Muscle layer of duodenum (tissue), 2 donors: ENCODE results near the gene PNRC1.

Source experiments
- H3K27ac ChIP-seq: one replicate; pipeline ENCODE4 v1.7.0; 2013; ENCODE audit warnings: mild to moderate bottlenecking, low read length
- H3K27me3 ChIP-seq: one replicate; pipeline ENCODE4 v1.7.0; 2013; ENCODE audit warnings: low read depth, mild to moderate bottlenecking, control low read depth, low read length
- H3K36me3 ChIP-seq, 2 donors: one replicate each; pipeline ENCODE4 v1.7.0; 2013; ENCODE audit warnings: low read length in 2 of 2, control low read depth in 1 of 2, mild to moderate bottlenecking in 1 of 2; ENCODE audit not compliant: insufficient read depth in 2 of 2, control insufficient read depth in 1 of 2
- H3K4me1 ChIP-seq, 2 donors: one replicate each; pipeline ENCODE4 v1.7.0; 2013; ENCODE audit warnings: low read length in 2 of 2, mild to moderate bottlenecking in 2 of 2, control low read depth in 1 of 2, moderate library complexity in 1 of 2; ENCODE audit not compliant: insufficient read depth in 2 of 2, control insufficient read depth in 1 of 2
- H3K4me3 ChIP-seq, 2 donors: one replicate each; pipeline ENCODE4 v1.7.0; 2013; ENCODE audit warnings: low read length in 2 of 2, low read depth in 1 of 2, mild to moderate bottlenecking in 1 of 2
- H3K9me3 ChIP-seq, 2 donors: one replicate each; pipeline ENCODE4 v1.7.0; 2013; ENCODE audit warnings: low read length in 2 of 2, control low read depth in 1 of 2, mild to moderate bottlenecking in 1 of 2; ENCODE audit not compliant: control insufficient read depth in 1 of 2
- donor health status: healthy.

Gene PNRC1

DNA sequence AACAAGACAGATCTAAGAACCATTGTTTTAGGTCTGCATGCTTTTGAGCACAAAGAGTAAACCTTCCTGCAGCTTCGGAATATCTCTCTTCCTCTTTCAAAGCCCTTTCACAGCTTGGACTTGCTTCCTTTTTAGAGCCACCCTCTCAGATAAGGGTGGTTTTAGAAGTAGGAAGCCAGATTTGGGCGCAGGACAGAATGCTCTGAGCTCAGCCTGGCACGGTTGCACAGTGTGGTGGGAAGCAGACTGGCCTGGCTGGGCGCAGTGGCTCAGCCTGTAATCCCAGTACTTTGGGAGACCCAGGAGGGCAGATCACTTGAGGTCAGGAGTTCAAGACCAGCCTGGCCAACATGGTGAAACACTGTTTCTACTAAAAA lies 35.6 kb upstream of the PNRC1 start:
- no peaks in the 10 kb centered on the region for H3K36me3 ChIP-seq
- no peaks in the 10 kb centered on the region for H3K27me3 ChIP-seq
- H3K9me3 ChIP-seq, result no peaks in the 10 kb centered on the region
- H3K4me1 ChIP-seq, result peaks cover 0 to 7% of the 10 kb centered on the region in 2 donors
- no peak overlapping the region for H3K27ac ChIP-seq
- H3K4me3 ChIP-seq, result no peak overlapping the region

DNA sequence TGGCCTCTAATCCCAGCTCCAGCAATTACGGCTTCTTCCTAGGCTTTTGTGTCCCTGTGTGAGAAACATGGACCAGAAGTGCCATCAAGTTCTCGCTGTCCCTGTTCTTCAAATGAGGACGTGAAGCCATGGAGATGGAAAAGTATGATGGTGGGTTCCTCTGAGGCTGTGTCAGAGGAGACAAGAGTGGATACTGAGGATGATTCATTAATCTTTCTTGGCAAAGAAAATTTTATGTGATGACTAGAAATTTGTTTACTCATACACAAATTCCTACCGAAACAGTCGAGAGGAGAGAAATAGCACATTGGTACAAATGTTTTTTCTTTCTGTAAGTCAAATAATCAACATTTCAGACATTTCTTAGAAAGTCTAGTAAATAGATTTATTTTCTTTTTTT lies 35.0 kb upstream of the PNRC1 start:
- Histone ChIP-seq H3K36me3 (no peaks in the 10 kb centered on the region), H3K9me3 (no peaks in the 10 kb centered on the region), H3K4me3 (no peak overlapping the region), H3K4me1 (peaks cover 0 to 7% of the 10 kb centered on the region in 2 donors), H3K27ac (no peak overlapping the region), H3K27me3 (no peaks in the 10 kb centered on the region)

DNA sequence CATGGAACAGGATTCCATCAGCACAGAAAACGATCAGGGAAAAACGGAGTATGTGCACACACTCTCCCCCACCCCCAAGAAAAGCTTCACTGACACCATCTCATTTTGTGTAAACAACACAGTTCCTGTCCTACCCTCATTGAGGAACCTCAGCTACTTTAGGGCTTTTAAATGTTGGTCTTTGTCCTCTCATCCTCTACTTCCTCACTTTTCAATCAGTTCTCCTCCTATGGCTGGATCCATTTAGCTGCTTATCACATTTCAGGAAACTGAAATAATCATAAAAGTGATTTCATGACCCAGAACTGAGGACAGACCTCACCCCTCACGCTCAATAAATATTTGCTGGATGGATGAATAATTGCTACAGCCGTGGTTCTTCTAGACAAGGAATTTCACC lies 33.1 kb upstream of the PNRC1 start:
- Histone ChIP-seq H3K27me3 (no peaks in the 10 kb centered on the region), H3K4me3 (no peak overlapping the region), H3K9me3 (no peaks in the 10 kb centered on the region), H3K36me3 (no peaks in the 10 kb centered on the region), H3K4me1 (peaks cover 0 to 7% of the 10 kb centered on the region in 2 donors), H3K27ac (no peak overlapping the region)

DNA sequence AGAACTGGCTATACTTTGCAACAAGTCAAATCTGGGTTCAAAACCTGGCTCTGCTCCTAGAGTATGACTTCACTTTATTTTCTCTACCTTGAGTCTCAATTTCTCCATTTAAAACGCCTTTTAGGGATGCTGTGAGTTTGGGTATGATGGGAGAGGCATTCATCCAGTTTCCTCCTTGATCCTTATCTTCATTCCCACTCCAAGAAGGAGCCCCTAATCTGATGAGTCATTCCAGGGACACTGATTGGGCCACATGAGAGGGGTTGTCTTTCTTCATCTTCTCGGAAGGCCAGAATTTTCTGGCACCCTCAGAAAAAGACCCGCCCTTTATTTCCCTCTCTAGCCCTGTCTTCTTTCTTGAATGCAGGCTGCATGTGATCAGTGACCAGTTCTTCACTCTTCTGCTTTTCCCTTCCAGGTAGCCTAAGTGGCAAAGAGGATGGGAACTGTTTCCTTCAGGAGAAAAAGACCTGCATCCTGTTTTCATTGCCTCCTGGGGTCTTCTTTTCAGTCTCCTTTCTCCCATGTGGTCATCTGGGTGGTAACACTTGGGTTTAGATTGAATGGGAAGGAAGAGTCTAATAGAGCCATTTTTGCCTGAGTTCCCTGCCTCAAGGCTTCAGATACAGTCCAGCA lies 32.1 kb upstream of the PNRC1 start:
- Histone ChIP-seq H3K27me3 (no peaks in the 10 kb centered on the region), H3K9me3 (no peaks in the 10 kb centered on the region), H3K4me3 (no peak overlapping the region), H3K4me1 (peaks cover 0 to 7% of the 10 kb centered on the region in 2 donors), H3K36me3 (no peaks in the 10 kb centered on the region), H3K27ac (no peak overlapping the region)

DNA sequence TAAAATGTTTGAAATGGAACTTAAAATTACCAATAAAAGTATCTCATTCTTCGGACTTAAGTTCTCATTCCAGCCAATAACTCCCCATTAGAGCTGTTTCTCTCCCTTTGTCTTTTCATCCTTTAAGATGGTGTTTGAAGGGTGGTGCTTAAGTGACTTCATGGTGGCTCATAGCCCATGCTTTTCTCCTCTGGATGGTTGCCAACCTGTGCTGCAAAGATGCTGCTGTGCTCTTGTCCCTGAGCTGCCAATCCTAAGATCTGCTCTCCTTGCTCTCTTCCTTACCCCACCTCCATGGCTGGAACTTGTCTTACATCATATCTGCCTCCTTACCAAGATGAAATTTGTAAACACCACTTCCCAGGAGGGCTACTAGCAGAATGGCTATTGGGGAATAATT lies 31.6 kb upstream of the PNRC1 start:
- H3K9me3 ChIP-seq, result no peaks in the 10 kb centered on the region
- no peaks in the 10 kb centered on the region for H3K27me3 ChIP-seq
- H3K4me1 ChIP-seq, result peaks cover 0 to 7% of the 10 kb centered on the region in 2 donors
- no peak overlapping the region for H3K27ac ChIP-seq
- no peaks in the 10 kb centered on the region for H3K36me3 ChIP-seq
- no peak overlapping the region for H3K4me3 ChIP-seq

DNA sequence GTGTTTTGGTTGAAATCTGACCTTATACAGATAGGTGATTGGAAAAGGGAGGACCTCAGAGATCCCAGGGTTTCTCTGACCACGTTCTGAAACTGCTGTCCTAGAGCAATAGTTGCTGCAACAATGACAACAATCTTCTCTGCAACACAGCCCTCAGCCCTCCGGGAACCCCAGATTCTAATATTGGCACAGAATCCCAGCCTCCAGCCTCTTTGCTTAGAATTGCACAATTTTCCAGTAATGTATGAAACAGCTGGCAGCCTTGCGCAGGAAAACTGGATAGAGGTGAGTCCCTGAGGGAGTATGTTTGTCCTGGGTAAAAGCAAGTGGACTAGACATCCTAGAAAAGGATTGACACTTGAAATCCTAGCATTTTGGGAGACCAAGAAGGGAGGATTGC lies 30.4 kb upstream of the PNRC1 start:
- Histone ChIP-seq H3K4me3 (no peak overlapping the region), H3K9me3 (no peaks in the 10 kb centered on the region), H3K36me3 (no peaks in the 10 kb centered on the region), H3K27me3 (no peaks in the 10 kb centered on the region), H3K27ac (no peak overlapping the region), H3K4me1 (peaks cover 0 to 7% of the 10 kb centered on the region in 2 donors)

DNA sequence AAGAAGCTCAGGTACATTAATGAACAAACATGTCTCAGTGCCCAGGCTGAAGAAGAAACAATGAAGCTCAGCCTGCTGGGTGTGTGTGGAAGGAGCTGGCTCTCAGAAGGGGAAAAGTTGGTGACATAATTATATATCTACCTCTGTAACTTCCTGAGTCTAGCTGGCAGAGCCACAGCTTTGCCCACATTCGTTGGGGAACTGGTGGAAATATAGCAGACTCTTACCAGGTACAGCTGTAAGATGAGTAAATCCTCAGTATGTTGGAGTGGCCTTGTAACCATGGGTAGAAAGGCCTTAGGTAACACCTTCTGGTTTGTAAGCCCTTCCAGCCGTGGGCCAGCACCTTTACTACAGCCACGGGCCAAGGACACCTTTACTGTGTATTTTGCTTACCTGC lies 29.9 kb upstream of the PNRC1 start:
- Histone ChIP-seq H3K27ac (no peak overlapping the region), H3K4me3 (no peak overlapping the region), H3K9me3 (no peaks in the 10 kb centered on the region), H3K27me3 (no peaks in the 10 kb centered on the region), H3K36me3 (no peaks in the 10 kb centered on the region), H3K4me1 (peaks cover 0 to 7% of the 10 kb centered on the region in 2 donors)

DNA sequence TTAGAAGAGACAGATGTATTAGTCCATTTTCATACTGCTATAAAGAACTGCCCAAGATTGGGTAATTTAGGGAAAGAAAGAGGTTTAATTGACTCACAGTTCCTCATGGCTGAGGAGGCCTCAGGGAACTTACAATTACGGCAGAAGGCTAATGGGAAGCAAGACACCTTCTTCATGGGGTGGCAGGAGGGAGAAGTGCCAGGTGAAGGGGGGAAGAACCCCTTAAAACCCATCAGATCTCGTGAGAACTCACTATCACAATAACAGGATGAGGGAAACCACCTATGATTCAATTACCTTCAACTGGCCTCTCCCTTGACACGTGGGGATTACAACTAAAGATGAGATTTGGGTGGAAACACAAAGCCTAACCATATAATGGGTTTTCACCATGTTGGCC lies 28.9 kb upstream of the PNRC1 start:
- no peaks in the 10 kb centered on the region for H3K9me3 ChIP-seq
- H3K27ac ChIP-seq, result no peak overlapping the region
- H3K4me3 ChIP-seq, result no peak overlapping the region
- no peaks in the 10 kb centered on the region for H3K36me3 ChIP-seq
- H3K27me3 ChIP-seq, result no peaks in the 10 kb centered on the region
- peaks cover 0 to 7% of the 10 kb centered on the region in 2 donors for H3K4me1 ChIP-seq

DNA sequence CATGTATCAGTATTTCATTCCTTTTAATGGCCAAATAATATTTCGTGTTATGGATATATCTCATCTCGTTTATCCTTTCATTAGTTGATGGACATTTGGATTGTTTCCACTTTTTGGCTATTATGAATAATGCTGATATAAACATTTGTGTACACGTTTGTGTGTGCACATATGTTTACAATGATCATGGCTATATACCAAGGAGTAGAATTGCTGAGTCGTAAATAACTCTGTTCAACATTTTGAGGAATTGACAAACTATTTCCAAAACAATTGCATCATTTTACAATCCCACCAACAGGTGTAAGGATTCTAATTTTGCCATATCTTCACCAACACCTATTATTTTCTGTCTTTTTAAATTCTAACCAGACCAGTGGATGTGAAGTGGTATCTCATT lies 26.3 kb upstream of the PNRC1 start:
- H3K27ac ChIP-seq, result no peak overlapping the region
- no peaks in the 10 kb centered on the region for H3K9me3 ChIP-seq
- H3K4me3 ChIP-seq, result no peak overlapping the region
- no peaks in the 10 kb centered on the region for H3K27me3 ChIP-seq
- H3K36me3 ChIP-seq, result no peaks in the 10 kb centered on the region
- no peaks in the 10 kb centered on the region for H3K4me1 ChIP-seq

DNA sequence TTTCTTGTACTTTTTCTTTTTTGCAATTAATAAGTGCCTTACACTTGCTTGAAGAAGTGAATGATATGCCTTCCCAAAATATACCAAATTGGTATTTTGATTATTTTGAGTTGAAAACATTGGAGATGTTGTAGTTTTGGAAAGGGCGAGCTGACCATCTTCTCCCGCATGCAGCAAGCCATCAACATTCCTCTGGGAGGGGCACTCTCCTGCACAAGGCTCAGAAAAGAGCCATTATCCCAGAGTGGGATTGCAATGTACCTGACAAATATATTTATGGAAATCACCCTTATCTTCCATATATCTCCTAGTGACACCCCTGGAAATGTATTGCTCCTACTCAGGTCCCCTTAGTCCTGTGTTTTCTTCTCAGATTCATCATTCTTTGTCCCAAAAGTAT lies 22.8 kb upstream of the PNRC1 start:
- no peaks in the 10 kb centered on the region for H3K36me3 ChIP-seq
- H3K4me3 ChIP-seq, result no peak overlapping the region
- no peaks in the 10 kb centered on the region for H3K4me1 ChIP-seq
- no peaks in the 10 kb centered on the region for H3K27me3 ChIP-seq
- H3K9me3 ChIP-seq, result no peaks in the 10 kb centered on the region
- H3K27ac ChIP-seq, result no peak overlapping the region

DNA sequence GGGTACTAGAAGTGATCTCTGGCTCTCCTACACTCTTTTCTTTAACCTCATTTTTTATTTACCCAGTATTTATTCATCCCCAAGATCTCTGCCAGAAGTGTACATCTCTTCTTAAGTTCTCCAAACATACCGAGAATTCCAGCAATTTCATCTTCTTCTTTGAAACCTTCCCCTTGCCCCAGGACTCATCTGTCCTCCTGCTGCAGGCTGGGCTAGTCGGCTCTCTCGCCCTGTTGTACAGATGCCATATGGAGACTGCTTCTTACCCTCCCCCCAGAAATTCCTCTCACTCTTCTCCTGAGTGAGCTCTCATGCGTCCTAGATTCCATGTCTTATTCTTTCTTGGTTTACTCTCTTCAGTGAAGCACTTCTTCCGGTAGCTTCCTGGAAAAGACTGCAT lies 21.9 kb upstream of the PNRC1 start:
- H3K27me3 ChIP-seq, result no peaks in the 10 kb centered on the region
- no peaks in the 10 kb centered on the region for H3K4me1 ChIP-seq
- H3K4me3 ChIP-seq, result no peak overlapping the region
- no peaks in the 10 kb centered on the region for H3K36me3 ChIP-seq
- no peak overlapping the region for H3K27ac ChIP-seq
- no peaks in the 10 kb centered on the region for H3K9me3 ChIP-seq

DNA sequence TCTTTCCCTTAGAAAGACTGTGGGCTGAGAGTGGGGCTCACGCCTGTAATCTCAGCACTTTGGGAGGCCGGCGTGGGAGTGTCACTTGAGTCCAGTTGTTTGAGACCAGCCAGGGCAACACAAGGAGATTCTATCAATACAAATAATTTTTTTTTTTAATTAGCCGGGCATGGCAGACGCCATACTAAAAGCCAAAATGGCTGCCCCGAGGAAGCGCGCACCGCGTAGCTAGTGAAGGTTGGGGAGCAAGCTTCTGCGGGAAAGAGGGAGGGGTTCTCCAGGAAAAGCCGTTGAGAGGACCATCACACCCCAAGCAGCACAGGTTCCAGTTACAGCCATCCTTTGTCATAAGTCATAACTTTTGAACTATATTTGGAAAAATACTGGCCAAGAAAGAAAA lies 21.3 kb upstream of the PNRC1 start:
- no peaks in the 10 kb centered on the region for H3K36me3 ChIP-seq
- H3K4me3 ChIP-seq, result no peak overlapping the region
- no peak overlapping the region for H3K27ac ChIP-seq
- no peaks in the 10 kb centered on the region for H3K9me3 ChIP-seq
- H3K4me1 ChIP-seq, result no peaks in the 10 kb centered on the region
- no peaks in the 10 kb centered on the region for H3K27me3 ChIP-seq
